Measurements from ENCODE around the gene NEDD4L. TPM values are rescaled to one million over a fixed set of nuclear protein-coding genes. Genes with fewer than 3 reads are reported as not detected.

Gene NEDD4L
- total RNA-seq, 1 donor from 2014 or later = 209 TPM

DNA sequence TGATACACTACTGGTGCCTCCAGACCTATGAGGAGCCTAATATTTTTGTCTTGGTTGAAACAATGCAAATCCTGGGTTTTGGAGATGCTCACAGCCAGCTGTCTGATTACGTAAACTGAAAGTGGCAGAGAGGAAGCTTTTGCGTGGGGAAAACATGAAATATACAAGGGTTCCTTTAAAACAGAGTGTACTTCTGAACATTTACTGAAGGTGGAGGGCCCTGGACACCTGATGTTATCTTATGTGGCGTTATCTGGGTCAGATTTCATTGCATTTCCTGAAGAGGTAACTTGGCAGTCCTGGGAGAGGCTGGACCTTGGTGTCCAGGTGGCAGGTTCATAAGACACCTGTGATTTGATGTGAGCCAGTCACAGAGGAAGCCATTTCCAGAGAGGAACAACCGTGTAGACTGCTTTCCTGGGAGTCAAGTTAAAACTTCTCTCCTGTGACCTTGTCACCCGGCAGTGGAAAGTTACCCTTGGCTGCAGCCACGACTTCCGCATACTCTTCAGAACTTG is 105.0 kb downstream of the NEDD4L start:
- Mint-ChIP-seq H3K27ac (ENCODE audit: unreplicated experiment) (no peak overlapping the region), H3K36me3 (ENCODE audit: unreplicated experiment) (peaks cover 7% of the 10 kb centered on the region), H3K27me3 (ENCODE audit: unreplicated experiment) (peaks cover 7% of the 10 kb centered on the region), H3K4me3 (ENCODE audit: unreplicated experiment) (no peak overlapping the region), H3K9me3 (ENCODE audit: unreplicated experiment) (peaks cover 20% of the 10 kb centered on the region), H3K4me1 (ENCODE audit: low read depth, unreplicated experiment) (peaks cover 27% of the 10 kb centered on the region)
- DNase-seq = no peak
- no peak for TF ChIP-seq CTCF (IDR thresholded peaks at IDR 0.05; ENCODE audit: partially characterized antibody, unreplicated experiment)

- TF ChIP-seq CTCF (IDR thresholded peaks at IDR 0.05; ENCODE audit: partially characterized antibody, unreplicated experiment) = no peak
- peaks cover 8% of the 10 kb centered on the region for H3K36me3 Mint-ChIP-seq (ENCODE audit: unreplicated experiment)
- DNase-seq = no peak
- H3K4me3 Mint-ChIP-seq (ENCODE audit: unreplicated experiment) = no peak overlapping the region
- peaks cover 5% of the 10 kb centered on the region for H3K27me3 Mint-ChIP-seq (ENCODE audit: unreplicated experiment)
- H3K9me3 Mint-ChIP-seq (ENCODE audit: unreplicated experiment) = peaks cover 15% of the 10 kb centered on the region
- peaks cover 29% of the 10 kb centered on the region for H3K4me1 Mint-ChIP-seq (ENCODE audit: low read depth, unreplicated experiment)
- no peak overlapping the region for H3K27ac Mint-ChIP-seq (ENCODE audit: unreplicated experiment)
Measured at GRCh38 chr18:58150772-58151171, 106.7 kb downstream of the NEDD4L start.

DNA sequence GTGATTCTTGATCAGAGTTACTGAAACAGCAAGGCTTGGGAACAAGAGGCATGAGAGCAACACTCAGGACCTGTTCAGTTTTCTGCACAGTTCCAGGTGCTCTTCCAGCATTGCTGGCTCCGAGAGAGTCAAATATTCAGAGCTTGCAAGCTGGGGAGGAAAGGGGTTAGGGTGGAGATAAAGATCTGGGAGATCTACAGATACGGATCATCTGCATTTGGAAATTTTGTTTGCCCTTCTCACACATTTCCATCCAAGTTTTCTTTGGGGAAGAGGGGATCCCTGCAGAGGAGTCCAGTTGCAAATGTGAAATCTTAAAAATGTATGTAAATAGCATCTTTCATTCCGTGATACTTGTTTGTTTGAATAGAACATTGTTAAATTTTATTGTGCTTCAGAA is 108.2 kb downstream of the NEDD4L start:
- Mint-ChIP-seq H3K9me3 (ENCODE audit: unreplicated experiment) (peaks cover 8% of the 10 kb centered on the region), H3K27ac (ENCODE audit: unreplicated experiment) (no peak overlapping the region), H3K4me3 (ENCODE audit: unreplicated experiment) (no peak overlapping the region), H3K4me1 (ENCODE audit: low read depth, unreplicated experiment) (peaks cover 27% of the 10 kb centered on the region), H3K27me3 (ENCODE audit: unreplicated experiment) (peaks cover 2% of the 10 kb centered on the region), H3K36me3 (ENCODE audit: unreplicated experiment) (peaks cover 8% of the 10 kb centered on the region)
- no peak for TF ChIP-seq CTCF (IDR thresholded peaks at IDR 0.05; ENCODE audit: partially characterized antibody, unreplicated experiment)
- no peak for DNase-seq

GRCh38 chr18:58152891-58153290 is 108.9 kb downstream of the NEDD4L start:
- peaks cover 11% of the 10 kb centered on the region for H3K9me3 Mint-ChIP-seq (ENCODE audit: unreplicated experiment)
- no peak overlapping the region for H3K27ac Mint-ChIP-seq (ENCODE audit: unreplicated experiment)
- no peak for TF ChIP-seq CTCF (IDR thresholded peaks at IDR 0.05; ENCODE audit: partially characterized antibody, unreplicated experiment)
- peaks cover 27% of the 10 kb centered on the region for H3K4me1 Mint-ChIP-seq (ENCODE audit: low read depth, unreplicated experiment)
- H3K4me3 Mint-ChIP-seq (ENCODE audit: unreplicated experiment) = no peak overlapping the region
- H3K36me3 Mint-ChIP-seq (ENCODE audit: unreplicated experiment) = peaks cover 8% of the 10 kb centered on the region
- peaks cover 2% of the 10 kb centered on the region for H3K27me3 Mint-ChIP-seq (ENCODE audit: unreplicated experiment)
- DNase-seq = no peak

DNA sequence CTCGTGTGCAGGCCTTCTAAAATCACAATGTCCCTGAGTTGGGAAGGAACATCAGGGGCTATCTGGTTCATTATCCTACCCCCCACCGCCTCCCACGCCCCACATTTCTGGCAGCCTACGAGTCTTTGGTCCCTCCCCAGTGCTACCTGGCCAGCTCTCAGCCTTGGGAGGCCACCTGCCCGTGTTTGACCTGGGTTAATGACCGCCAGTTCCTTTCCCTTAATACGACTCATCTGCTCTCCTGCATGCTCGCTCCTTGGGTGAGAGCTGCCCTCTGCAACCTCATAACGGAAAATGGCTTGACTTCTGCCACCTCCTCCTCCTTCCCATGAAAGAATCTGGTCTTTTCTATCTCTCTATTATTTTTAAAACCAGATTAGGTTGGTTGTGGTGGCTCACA is 112.5 kb downstream of the NEDD4L start:
- Mint-ChIP-seq H3K4me3 (ENCODE audit: unreplicated experiment) (no peak overlapping the region), H3K27me3 (ENCODE audit: unreplicated experiment) (peaks cover 7% of the 10 kb centered on the region), H3K9me3 (ENCODE audit: unreplicated experiment) (peaks cover 7% of the 10 kb centered on the region), H3K4me1 (ENCODE audit: low read depth, unreplicated experiment) (peaks cover 38% of the 10 kb centered on the region), H3K36me3 (ENCODE audit: unreplicated experiment) (peaks cover 5% of the 10 kb centered on the region), H3K27ac (ENCODE audit: unreplicated experiment) (peak overlapping the region; percentile 50)
- DNase-seq = no peak
- TF ChIP-seq CTCF (IDR thresholded peaks at IDR 0.05; ENCODE audit: partially characterized antibody, unreplicated experiment) = no peak
